SK-N-SH treated with all-trans-retinoic acid at 6 μM for 48 hours (cell line): Measurements from ENCODE around the gene EPS8L2.

ENCODE experiments used
- ARNTL ChIP-seq: fragments of 450-650 bp; formaldehyde crosslinking; IDR thresholded peaks from 2 replicates; pipeline ENCODE4 v1.5.0; 2020; ENCODE audit warnings: low read depth, mild to moderate bottlenecking, moderate library complexity, borderline replicate concordance
- GLIS3 ChIP-seq: fragments of 250-450 bp; sonication (Bioruptor Pico); IDR thresholded peaks from 2 replicates; pipeline ENCODE4 v1.5.0; 2020; ENCODE audit warnings: mild to moderate bottlenecking, moderate library complexity
- PATZ1 ChIP-seq: fragments of 250-450 bp; sonication (Bioruptor Pico); IDR thresholded peaks from 2 replicates; pipeline ENCODE4 v1.8.0; 2020; ENCODE audit warnings: mild to moderate bottlenecking, moderate library complexity, borderline replicate concordance
- PPARA ChIP-seq: fragments of 250-450 bp; sonication (Bioruptor Pico); IDR thresholded peaks from 2 replicates; pipeline ENCODE4 v1.5.0; 2020; ENCODE audit warnings: mild to moderate bottlenecking, borderline replicate concordance

- TF ChIP-seq PPARA (CRISPR knock-in tag) (no peak), PATZ1 (CRISPR knock-in tag) (no peak), ARNTL (CRISPR knock-in tag) (no peak), GLIS3 (CRISPR knock-in tag) (no peak)
Measured at GRCh38 chr11:723120-723883, 17.3 kb downstream of the EPS8L2 start.
